GM23248 (cell line): ENCODE results near the gene FCER2.
"Not testable (repeated sequence)": the region's sequence is repeated elsewhere in the genome, so short reads cannot be mapped to it uniquely, and the experiment has no call there.

Experiments used
- EZH2 ChIP-seq: fragments of 200-600 bp; sonication (generic); IDR thresholded peaks from 2 replicates; pipeline ENCODE4 v1.6.1; 2018; ENCODE audit warnings: antibody characterized with exemption, mild to moderate bottlenecking; ENCODE audit not compliant: insufficient read depth, poor library complexity, severe bottlenecking
- EZH2phosphoT487 ChIP-seq: fragments of 200-600 bp; sonication (generic); IDR thresholded peaks from 2 replicates; pipeline ENCODE4 v1.6.1; 2018; ENCODE audit warnings: antibody characterized with exemption, moderate library complexity, mild to moderate bottlenecking, low read depth; ENCODE audit not compliant: insufficient read depth

- not testable (repeated sequence) for TF ChIP-seq EZH2phosphoT487, EZH2
These were observed 44.4 kb upstream of the FCER2 start for GRCh38 chr19:7746306-7746705.
